Right atrium auricular region (tissue), 2 donors: ENCODE results near the gene PTPN14. TPM values are rescaled to one million over a fixed set of nuclear protein-coding genes. Genes with fewer than 3 reads are reported as not detected.

Experiments
- DNase-seq: peaks from one replicate; pipeline ENCODE4 v3.0.0-alpha.2; 2019; ENCODE audit warnings: low spot score
- H3K27ac ChIP-seq, 2 donors: fragments of 200-600 bp; sonication (generic); 1 replicate in 1 of 2; 2 replicates in 1 of 2; pipeline ENCODE4 v1.5.1; 2016 to 2019
- H3K27me3 ChIP-seq, 2 donors: fragments of 200-600 bp; sonication (generic); one replicate each; pipeline versions ENCODE4 v1.5.1 to v1.6.0; 2017 to 2019
- H3K36me3 ChIP-seq: fragments of 200-600 bp; sonication (generic); one replicate; pipeline ENCODE4 v1.5.1; 2016
- H3K4me1 ChIP-seq, 2 donors: fragments of 200-600 bp; sonication (generic); one replicate each; pipeline versions ENCODE4 v1.5.1 to v1.6.0; 2017 to 2019
- H3K4me3 ChIP-seq, 2 donors: fragments of 200-600 bp; sonication (generic); 1 replicate in 1 of 2; 2 replicates in 1 of 2; pipeline ENCODE4 v1.5.1; 2017 to 2019; ENCODE audit warnings: mild to moderate bottlenecking in 1 of 2, moderate library complexity in 1 of 2
- H3K9me3 ChIP-seq, 2 donors: fragments of 200-600 bp; sonication (generic); one replicate each; pipeline ENCODE4 v1.5.1; 2019
- total RNA-seq, 2 donors: library from RNA; depleted of rRNA; stranded (reverse); fragments of >200 nt; gene quantifications; one replicate each; pipeline ENCODE4 v1.1.0, GENCODE V29; 2016
- TF ChIP-seq, protein P1 (sequence below), 2 donors: fragments of 200-600 bp; sonication (generic); IDR thresholded peaks; one replicate each; pipeline ENCODE4 v1.5.1; 2019; ENCODE audit warnings: antibody characterized with exemption in 2 of 2

Gene PTPN14
- total RNA-seq, 2 donors from 2014 or later: 8.4 to 27.2 TPM

DNA sequence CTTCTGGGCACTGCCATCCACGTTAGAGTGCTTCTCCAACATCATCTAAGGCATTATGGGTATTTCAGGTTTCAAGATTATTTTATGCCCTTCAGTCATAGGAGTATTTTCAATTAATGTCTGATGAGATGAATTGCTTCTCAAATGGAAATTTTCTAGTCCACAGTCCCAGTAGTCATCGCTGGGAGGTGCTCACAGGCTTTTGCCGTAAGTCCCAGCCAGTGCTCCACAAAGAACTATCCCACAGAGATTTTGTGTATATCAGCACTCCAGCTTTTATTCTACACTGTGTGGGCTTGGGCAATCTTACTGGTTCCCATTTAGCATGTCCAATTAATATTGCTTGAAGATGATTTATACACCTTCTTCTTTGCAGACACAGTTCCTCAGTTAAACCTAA is 209.5 kb downstream of the PTPN14 start:
- H3K4me1 ChIP-seq: peaks cover 0 to 5% of the 10 kb centered on the region in 2 donors
- H3K36me3 ChIP-seq: no peaks in the 10 kb centered on the region
- H3K27me3 ChIP-seq: no peaks in the 10 kb centered on the region
- no peak overlapping the region for H3K27ac ChIP-seq
- peaks cover 0 to 18% of the 10 kb centered on the region in 2 donors for H3K9me3 ChIP-seq
- TF ChIP-seq, protein P1, sequence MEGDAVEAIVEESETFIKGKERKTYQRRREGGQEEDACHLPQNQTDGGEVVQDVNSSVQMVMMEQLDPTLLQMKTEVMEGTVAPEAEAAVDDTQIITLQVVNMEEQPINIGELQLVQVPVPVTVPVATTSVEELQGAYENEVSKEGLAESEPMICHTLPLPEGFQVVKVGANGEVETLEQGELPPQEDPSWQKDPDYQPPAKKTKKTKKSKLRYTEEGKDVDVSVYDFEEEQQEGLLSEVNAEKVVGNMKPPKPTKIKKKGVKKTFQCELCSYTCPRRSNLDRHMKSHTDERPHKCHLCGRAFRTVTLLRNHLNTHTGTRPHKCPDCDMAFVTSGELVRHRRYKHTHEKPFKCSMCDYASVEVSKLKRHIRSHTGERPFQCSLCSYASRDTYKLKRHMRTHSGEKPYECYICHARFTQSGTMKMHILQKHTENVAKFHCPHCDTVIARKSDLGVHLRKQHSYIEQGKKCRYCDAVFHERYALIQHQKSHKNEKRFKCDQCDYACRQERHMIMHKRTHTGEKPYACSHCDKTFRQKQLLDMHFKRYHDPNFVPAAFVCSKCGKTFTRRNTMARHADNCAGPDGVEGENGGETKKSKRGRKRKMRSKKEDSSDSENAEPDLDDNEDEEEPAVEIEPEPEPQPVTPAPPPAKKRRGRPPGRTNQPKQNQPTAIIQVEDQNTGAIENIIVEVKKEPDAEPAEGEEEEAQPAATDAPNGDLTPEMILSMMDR (IDR thresholded peaks at IDR 0.05): no peak
- H3K4me3 ChIP-seq: no peak overlapping the region
- no peak for DNase-seq

DNA sequence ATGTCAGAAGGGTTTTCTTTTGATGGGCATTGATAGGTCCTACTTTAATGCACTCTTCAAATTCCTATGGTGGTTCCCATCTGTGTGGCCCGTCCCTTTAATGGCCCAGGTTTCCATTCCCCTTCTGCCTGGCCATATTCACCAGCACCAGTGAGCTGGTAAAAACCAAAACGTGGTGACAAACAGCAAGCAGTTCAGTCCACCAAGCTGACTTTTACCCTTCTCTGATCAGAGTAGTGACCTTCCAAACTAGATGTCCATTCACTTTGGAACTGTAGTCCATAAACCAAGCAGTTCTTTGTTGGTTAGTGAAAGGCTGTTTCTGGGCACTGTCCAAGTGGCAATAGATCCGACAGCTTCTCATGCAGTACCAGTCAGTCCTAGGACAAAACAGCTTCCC is 209.9 kb downstream of the PTPN14 start:
- no peak for DNase-seq
- TF ChIP-seq, protein P1 (IDR thresholded peaks at IDR 0.05): no peak

DNA sequence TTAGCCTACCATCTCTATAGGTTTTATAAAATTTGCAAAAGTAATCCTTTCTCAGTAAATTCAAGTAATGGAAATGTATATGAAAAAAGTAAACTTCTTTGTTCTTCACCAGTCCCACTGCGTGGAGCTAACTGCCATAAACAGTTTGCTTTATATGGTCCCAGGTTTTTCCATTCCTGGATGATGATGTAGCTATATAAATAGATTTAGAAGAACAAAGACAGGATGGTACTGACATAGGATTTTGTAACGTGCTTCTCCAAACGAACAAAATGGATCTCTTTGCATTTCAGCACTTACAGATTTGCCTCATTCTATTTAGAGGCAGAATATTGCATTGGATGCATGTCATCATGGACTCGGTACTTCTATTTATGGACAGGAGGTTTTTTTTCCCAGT is 213.2 kb downstream of the PTPN14 start:
- H3K36me3 ChIP-seq: no peaks in the 10 kb centered on the region
- H3K27ac ChIP-seq: no peak overlapping the region
- DNase-seq: no peak
- no peaks in the 10 kb centered on the region for H3K27me3 ChIP-seq
- TF ChIP-seq, protein P1 (IDR thresholded peaks at IDR 0.05): no peak
- peaks cover 0 to 6% of the 10 kb centered on the region in 2 donors for H3K4me1 ChIP-seq
- no peaks in the 10 kb centered on the region for H3K9me3 ChIP-seq
- H3K4me3 ChIP-seq: no peak overlapping the region

More for the DNA sequence above, 209.9 kb downstream of the PTPN14 start:
- no peaks in the 10 kb centered on the region for H3K27me3 ChIP-seq
- H3K4me1 ChIP-seq: peaks cover 0 to 5% of the 10 kb centered on the region in 2 donors
- H3K9me3 ChIP-seq: peaks cover 0 to 18% of the 10 kb centered on the region in 2 donors
- no peak overlapping the region for H3K27ac ChIP-seq
- H3K36me3 ChIP-seq: no peaks in the 10 kb centered on the region
- no peak overlapping the region for H3K4me3 ChIP-seq

DNA sequence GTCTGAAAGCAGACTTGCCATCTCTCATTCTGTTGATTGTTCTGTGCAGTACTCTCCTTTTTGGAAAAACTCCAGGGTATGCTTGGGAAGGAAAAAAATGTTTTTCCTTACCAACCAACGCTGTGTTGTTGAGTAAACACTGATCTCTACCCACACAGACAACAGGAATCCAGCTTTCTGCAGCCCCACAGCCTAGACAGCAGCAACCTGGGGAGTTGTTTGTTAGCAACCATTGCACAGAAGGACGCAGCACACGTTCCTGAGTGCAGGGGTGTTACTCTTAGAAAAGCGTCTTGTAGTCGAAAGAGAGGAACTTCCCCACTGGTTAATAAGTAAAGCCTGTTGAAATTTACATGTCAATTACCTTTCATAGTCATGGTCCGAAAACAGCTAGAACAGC is 213.9 kb downstream of the PTPN14 start:
- Histone ChIP-seq H3K9me3 (no peaks in the 10 kb centered on the region), H3K4me3 (no peak overlapping the region), H3K36me3 (no peaks in the 10 kb centered on the region), H3K27ac (no peak overlapping the region), H3K27me3 (no peaks in the 10 kb centered on the region), H3K4me1 (peaks cover 0 to 8% of the 10 kb centered on the region in 2 donors)
- TF ChIP-seq, protein P1 (IDR thresholded peaks at IDR 0.05): no peak
- no peak for DNase-seq

DNA sequence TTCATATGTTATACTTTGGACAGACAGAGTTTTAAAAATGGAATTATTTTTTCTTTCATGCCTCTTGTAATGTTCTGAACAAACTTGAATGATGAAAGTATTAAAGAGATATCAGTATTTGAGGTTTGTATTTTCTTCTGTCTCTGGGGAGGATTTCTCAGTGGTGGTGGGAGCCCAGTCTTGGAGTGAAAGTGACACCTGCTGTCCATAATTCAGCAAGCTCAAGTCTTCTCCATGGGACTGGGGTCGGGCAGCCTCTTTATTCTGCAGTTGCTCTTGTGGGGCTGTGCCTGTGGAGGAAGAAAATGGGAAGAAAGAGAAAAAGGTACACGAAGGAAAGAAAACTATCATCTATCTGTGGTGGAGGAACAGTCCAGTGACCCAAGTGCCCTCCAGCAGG is 214.4 kb downstream of the PTPN14 start:
- H3K27ac ChIP-seq: no peak overlapping the region

More for the DNA sequence above, 214.4 kb downstream of the PTPN14 start:
- TF ChIP-seq, protein P1 (IDR thresholded peaks at IDR 0.05): no peak
- DNase-seq: no peak
- Histone ChIP-seq H3K4me1 (peaks cover 0 to 8% of the 10 kb centered on the region in 2 donors), H3K36me3 (no peaks in the 10 kb centered on the region), H3K4me3 (no peak overlapping the region), H3K9me3 (no peaks in the 10 kb centered on the region), H3K27me3 (no peaks in the 10 kb centered on the region)
